GM23338 (cell line): ENCODE measurements around the gene RRP1. TPM values are rescaled to one million over a fixed set of nuclear protein-coding genes. Genes with fewer than 3 reads are reported as not detected.

Source experiments
- ATAC-seq: fragments of 200-7000 bp; cut with Tn5 transposase; 3 replicates; pipeline ENCODE4 v1.9.1; 2020
- DNase-seq: peaks from one replicate; pipeline ENCODE4 v3.0.0-alpha.2; 2015; ENCODE audit warnings: low spot score
- H2AFZ ChIP-seq: fragments of 200-600 bp; sonication (generic); 2 replicates; pipeline ENCODE4 v1.8.0; 2016; ENCODE audit warnings: antibody characterized with exemption, mild to moderate bottlenecking, moderate library complexity
- H3F3A ChIP-seq: fragments of 200-600 bp; sonication (generic); replicated peaks from 2 replicates; pipeline ENCODE4 v1.8.0; 2017; ENCODE audit warnings: antibody characterized with exemption, mixed run types, low read depth
- H3K27ac ChIP-seq: fragments of 200-600 bp; sonication (generic); 2 replicates; pipeline ENCODE4 v1.6.1; 2016; ENCODE audit warnings: low read depth
- H3K27me3 ChIP-seq: fragments of 200-600 bp; sonication (generic); 2 replicates; pipeline ENCODE4 v1.8.0; 2016; ENCODE audit warnings: mild to moderate bottlenecking, mixed run types, moderate library complexity; ENCODE audit not compliant: insufficient read depth
- H3K36me3 ChIP-seq: fragments of 200-600 bp; sonication (generic); 2 replicates; pipeline ENCODE4 v1.8.0; 2016; ENCODE audit warnings: mild to moderate bottlenecking; ENCODE audit not compliant: insufficient read depth
- H3K4me1 ChIP-seq: fragments of 200-600 bp; sonication (generic); 2 replicates; pipeline ENCODE4 v1.8.0; 2016; ENCODE audit warnings: mild to moderate bottlenecking, moderate library complexity; ENCODE audit not compliant: insufficient read depth
- H3K4me2 ChIP-seq: fragments of 200-600 bp; sonication (generic); 2 replicates; pipeline ENCODE4 v1.7.1; 2017; ENCODE audit warnings: mixed run types
- H3K4me3 ChIP-seq: fragments of 200-600 bp; sonication (generic); 2 replicates; pipeline ENCODE4 v1.6.1; 2016; ENCODE audit warnings: mixed run types
- H3K79me2 ChIP-seq: fragments of 200-600 bp; sonication (generic); replicated peaks from 2 replicates; pipeline ENCODE4 v1.8.0; 2017; ENCODE audit warnings: mild to moderate bottlenecking; ENCODE audit not compliant: insufficient read depth
- H3K9me2 ChIP-seq: fragments of 200-600 bp; sonication (generic); 2 replicates; pipeline ENCODE4 v1.8.0; 2017; ENCODE audit not compliant: insufficient read depth
- H4K20me1 ChIP-seq: fragments of 200-600 bp; sonication (generic); replicated peaks from 2 replicates; pipeline ENCODE4 v1.8.0; 2017; ENCODE audit warnings: mild to moderate bottlenecking; ENCODE audit not compliant: insufficient read depth
- H3K27ac Mint-ChIP-seq: 2 replicates; pipeline ENCODE4 v1.8.0; 2020; ENCODE audit warnings: inconsistent platforms, mild to moderate bottlenecking, moderate library complexity, mixed read lengths
- H3K27me3 Mint-ChIP-seq: 3 replicates; pipeline ENCODE4 v1.8.0; 2022; ENCODE audit warnings: low read depth, mild to moderate bottlenecking, moderate library complexity, mixed read lengths, inconsistent platforms; ENCODE audit not compliant: insufficient read depth, poor library complexity
- H3K36me3 Mint-ChIP-seq: 3 replicates; pipeline ENCODE4 v1.8.0; 2021; ENCODE audit warnings: low read depth, mild to moderate bottlenecking, inconsistent platforms, moderate library complexity, mixed read lengths
- H3K4me1 Mint-ChIP-seq: 3 replicates; pipeline ENCODE4 v1.8.0; 2020; ENCODE audit warnings: mild to moderate bottlenecking, inconsistent platforms, mixed read lengths
- H3K4me3 Mint-ChIP-seq: 3 replicates; pipeline ENCODE4 v1.8.0; 2021; ENCODE audit warnings: moderate library complexity, mild to moderate bottlenecking, inconsistent platforms, mixed read lengths
- H3K9me3 Mint-ChIP-seq: 3 replicates; pipeline ENCODE4 v1.8.0; 2020; ENCODE audit warnings: moderate library complexity, mild to moderate bottlenecking, inconsistent platforms, mixed read lengths
- CREB1 ChIP-seq: fragments of 250-450 bp; sonication (Bioruptor Pico); IDR thresholded peaks from 2 replicates; pipeline ENCODE4 v1.5.0; 2020; ENCODE audit warnings: low read depth, mild to moderate bottlenecking, moderate library complexity
- EZH2 ChIP-seq: fragments of 200-600 bp; sonication (generic); IDR thresholded peaks from one replicate; pipeline ENCODE4 v1.8.0; 2017; ENCODE audit warnings: antibody characterized with exemption, mild to moderate bottlenecking, low read depth; ENCODE audit not compliant: unreplicated experiment
- EZH2phosphoT487 ChIP-seq: fragments of 200-600 bp; sonication (generic); IDR thresholded peaks from one replicate; pipeline ENCODE4 v1.8.1; 2018; ENCODE audit warnings: antibody characterized with exemption; ENCODE audit not compliant: unreplicated experiment
- JUNB ChIP-seq: IDR thresholded peaks from one replicate; pipeline ENCODE4 v1.6.1; 2016; ENCODE audit warnings: antibody characterized with exemption; ENCODE audit not compliant: unreplicated experiment
- NANOG ChIP-seq: IDR thresholded peaks from 2 replicates; pipeline ENCODE4 v1.6.1; 2016; ENCODE audit warnings: antibody characterized with exemption, borderline replicate concordance
- POLR2AphosphoS5 ChIP-seq: IDR thresholded peaks from 2 replicates; pipeline ENCODE4 v1.6.1; 2016; ENCODE audit warnings: antibody characterized with exemption, low read depth
- STAT1 ChIP-seq: IDR thresholded peaks from one replicate; pipeline ENCODE4 v1.6.1; 2016; ENCODE audit warnings: antibody characterized with exemption; ENCODE audit not compliant: unreplicated experiment
- ZNF114 ChIP-seq: fragments of 250-450 bp; sonication (Bioruptor Pico); IDR thresholded peaks from 2 replicates; pipeline ENCODE4 v1.5.0; 2020; ENCODE audit warnings: mild to moderate bottlenecking, moderate library complexity
- ZNF331 ChIP-seq: fragments of 250-450 bp; sonication (Bioruptor Pico); IDR thresholded peaks from 2 replicates; pipeline ENCODE4 v1.5.0; 2020; ENCODE audit warnings: low read depth, mild to moderate bottlenecking, moderate library complexity
- polyA plus RNA-seq: library from polyadenylated mRNA; unstranded; fragments of >200 nt; fragmentation: Nextera tagmentation; extraction: Ambion mirVana; gene quantifications from 2 replicates; pipeline ENCODE4 v1.2.1, GENCODE V29; 2016
- total RNA-seq: library from RNA; depleted of rRNA; stranded (reverse); fragments of >200 nt; shearing (Covaris generic); gene quantifications from 2 replicates; pipeline ENCODE4 v1.2.3, GENCODE V29; 2014
- TF ChIP-seq, protein P1 (sequence below): IDR thresholded peaks from 2 replicates; pipeline ENCODE4 v1.6.1; 2016; ENCODE audit warnings: antibody characterized with exemption
- TF ChIP-seq, protein P2 (sequence below): fragments of 250-450 bp; sonication (Bioruptor Pico); IDR thresholded peaks from 2 replicates; pipeline ENCODE4 v1.5.0; 2020; ENCODE audit warnings: mild to moderate bottlenecking, moderate library complexity
- TF ChIP-seq, protein P3 (sequence below), 2 experiments: fragments of 200-600 bp in 1 of 2; sonication (generic) in 1 of 2; conservative IDR thresholded peaks; 2 replicates each; pipeline versions ENCODE4 v1.5.1 to v1.6.1; 2016 to 2017; ENCODE audit warnings: antibody characterized with exemption in 2 of 2, low read depth in 2 of 2, mild to moderate bottlenecking in 2 of 2, moderate library complexity in 1 of 2
- TF ChIP-seq, protein P4 (sequence below): IDR thresholded peaks from one replicate; pipeline ENCODE4 v1.6.1; 2018; ENCODE audit warnings: antibody characterized with exemption; ENCODE audit not compliant: unreplicated experiment

The RRP1 gene
- total and polyA plus RNA-seq, 2 experiments from 2014 or later, result 36.5 to 63.5 TPM

DNA sequence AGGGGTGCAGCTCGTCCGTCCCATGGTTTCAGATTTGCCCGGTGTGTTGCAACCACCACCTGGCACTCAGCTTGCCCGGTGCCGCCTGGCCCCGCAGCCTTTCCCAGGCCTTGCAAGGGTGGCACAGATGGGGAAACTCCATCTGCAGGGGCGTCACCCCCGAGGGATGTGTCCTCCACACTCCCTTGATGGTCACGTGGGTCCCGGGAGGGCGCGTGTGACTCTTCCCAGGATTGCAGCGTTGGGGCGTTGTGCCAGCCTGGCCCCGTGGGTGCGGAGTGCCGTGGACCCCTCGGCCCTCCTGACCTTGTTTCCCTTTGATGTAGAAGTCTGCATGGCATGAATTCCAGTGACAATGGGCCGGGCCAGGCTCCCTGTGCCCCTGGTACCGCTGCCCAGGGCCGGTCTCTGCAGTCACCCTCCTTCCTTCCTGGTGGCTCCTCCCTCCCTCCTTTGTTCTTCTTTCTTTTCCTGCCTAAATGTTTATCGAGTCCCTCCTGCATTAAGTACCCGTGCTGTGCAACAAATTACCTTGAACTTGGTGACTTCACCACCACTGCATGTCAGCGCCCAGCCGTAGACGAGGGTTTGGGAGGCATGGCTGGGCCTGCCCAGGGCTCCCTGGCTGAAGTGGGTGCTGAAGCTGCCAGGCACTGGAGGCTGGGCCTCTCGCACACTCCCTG is 22.9 kb downstream of the RRP1 start:
- Mint-ChIP-seq H3K4me3 (no peak overlapping the region; the same call in 2 of the 3 replicates), H3K4me1 (peaks cover 13% of the 10 kb centered on the region), H3K36me3 (no peaks in the 10 kb centered on the region), H3K27me3 (peaks cover 16% of the 10 kb centered on the region), H3K9me3 (no peaks in the 10 kb centered on the region), H3K27ac (no peak overlapping the region)
- Histone ChIP-seq H3K4me2 (no peak overlapping the region), H3K9me2 (no peaks in the 10 kb centered on the region), H3K4me1 (peaks cover 7% of the 10 kb centered on the region), H3K79me2 (no peaks in the 10 kb centered on the region), H2AFZ (no peak overlapping the region), H3K27me3 (no peaks in the 10 kb centered on the region), H3K27ac (no peak overlapping the region), H3K4me3 (no peak overlapping the region), H4K20me1 (no peaks in the 10 kb centered on the region), H3K36me3 (no peaks in the 10 kb centered on the region), H3F3A (peaks cover 6% of the 10 kb centered on the region; the same call in 1 of the 2 replicates)
- DNase-seq (no peak), ATAC-seq (no peak)
- TF ChIP-seq, protein P1, sequence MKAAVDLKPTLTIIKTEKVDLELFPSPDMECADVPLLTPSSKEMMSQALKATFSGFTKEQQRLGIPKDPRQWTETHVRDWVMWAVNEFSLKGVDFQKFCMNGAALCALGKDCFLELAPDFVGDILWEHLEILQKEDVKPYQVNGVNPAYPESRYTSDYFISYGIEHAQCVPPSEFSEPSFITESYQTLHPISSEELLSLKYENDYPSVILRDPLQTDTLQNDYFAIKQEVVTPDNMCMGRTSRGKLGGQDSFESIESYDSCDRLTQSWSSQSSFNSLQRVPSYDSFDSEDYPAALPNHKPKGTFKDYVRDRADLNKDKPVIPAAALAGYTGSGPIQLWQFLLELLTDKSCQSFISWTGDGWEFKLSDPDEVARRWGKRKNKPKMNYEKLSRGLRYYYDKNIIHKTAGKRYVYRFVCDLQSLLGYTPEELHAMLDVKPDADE, result no peak
- TF ChIP-seq CREB1 (CRISPR knock-in tag) (no peak), NANOG (no peak), JUNB (no peak), EZH2phosphoT487 (no peak), ZNF114 (CRISPR knock-in tag) (no peak), EZH2 (no peak), POLR2AphosphoS5 (no peak), ZNF331 (CRISPR knock-in tag) (no peak), STAT1 (no peak)
- TF ChIP-seq, protein P2, sequence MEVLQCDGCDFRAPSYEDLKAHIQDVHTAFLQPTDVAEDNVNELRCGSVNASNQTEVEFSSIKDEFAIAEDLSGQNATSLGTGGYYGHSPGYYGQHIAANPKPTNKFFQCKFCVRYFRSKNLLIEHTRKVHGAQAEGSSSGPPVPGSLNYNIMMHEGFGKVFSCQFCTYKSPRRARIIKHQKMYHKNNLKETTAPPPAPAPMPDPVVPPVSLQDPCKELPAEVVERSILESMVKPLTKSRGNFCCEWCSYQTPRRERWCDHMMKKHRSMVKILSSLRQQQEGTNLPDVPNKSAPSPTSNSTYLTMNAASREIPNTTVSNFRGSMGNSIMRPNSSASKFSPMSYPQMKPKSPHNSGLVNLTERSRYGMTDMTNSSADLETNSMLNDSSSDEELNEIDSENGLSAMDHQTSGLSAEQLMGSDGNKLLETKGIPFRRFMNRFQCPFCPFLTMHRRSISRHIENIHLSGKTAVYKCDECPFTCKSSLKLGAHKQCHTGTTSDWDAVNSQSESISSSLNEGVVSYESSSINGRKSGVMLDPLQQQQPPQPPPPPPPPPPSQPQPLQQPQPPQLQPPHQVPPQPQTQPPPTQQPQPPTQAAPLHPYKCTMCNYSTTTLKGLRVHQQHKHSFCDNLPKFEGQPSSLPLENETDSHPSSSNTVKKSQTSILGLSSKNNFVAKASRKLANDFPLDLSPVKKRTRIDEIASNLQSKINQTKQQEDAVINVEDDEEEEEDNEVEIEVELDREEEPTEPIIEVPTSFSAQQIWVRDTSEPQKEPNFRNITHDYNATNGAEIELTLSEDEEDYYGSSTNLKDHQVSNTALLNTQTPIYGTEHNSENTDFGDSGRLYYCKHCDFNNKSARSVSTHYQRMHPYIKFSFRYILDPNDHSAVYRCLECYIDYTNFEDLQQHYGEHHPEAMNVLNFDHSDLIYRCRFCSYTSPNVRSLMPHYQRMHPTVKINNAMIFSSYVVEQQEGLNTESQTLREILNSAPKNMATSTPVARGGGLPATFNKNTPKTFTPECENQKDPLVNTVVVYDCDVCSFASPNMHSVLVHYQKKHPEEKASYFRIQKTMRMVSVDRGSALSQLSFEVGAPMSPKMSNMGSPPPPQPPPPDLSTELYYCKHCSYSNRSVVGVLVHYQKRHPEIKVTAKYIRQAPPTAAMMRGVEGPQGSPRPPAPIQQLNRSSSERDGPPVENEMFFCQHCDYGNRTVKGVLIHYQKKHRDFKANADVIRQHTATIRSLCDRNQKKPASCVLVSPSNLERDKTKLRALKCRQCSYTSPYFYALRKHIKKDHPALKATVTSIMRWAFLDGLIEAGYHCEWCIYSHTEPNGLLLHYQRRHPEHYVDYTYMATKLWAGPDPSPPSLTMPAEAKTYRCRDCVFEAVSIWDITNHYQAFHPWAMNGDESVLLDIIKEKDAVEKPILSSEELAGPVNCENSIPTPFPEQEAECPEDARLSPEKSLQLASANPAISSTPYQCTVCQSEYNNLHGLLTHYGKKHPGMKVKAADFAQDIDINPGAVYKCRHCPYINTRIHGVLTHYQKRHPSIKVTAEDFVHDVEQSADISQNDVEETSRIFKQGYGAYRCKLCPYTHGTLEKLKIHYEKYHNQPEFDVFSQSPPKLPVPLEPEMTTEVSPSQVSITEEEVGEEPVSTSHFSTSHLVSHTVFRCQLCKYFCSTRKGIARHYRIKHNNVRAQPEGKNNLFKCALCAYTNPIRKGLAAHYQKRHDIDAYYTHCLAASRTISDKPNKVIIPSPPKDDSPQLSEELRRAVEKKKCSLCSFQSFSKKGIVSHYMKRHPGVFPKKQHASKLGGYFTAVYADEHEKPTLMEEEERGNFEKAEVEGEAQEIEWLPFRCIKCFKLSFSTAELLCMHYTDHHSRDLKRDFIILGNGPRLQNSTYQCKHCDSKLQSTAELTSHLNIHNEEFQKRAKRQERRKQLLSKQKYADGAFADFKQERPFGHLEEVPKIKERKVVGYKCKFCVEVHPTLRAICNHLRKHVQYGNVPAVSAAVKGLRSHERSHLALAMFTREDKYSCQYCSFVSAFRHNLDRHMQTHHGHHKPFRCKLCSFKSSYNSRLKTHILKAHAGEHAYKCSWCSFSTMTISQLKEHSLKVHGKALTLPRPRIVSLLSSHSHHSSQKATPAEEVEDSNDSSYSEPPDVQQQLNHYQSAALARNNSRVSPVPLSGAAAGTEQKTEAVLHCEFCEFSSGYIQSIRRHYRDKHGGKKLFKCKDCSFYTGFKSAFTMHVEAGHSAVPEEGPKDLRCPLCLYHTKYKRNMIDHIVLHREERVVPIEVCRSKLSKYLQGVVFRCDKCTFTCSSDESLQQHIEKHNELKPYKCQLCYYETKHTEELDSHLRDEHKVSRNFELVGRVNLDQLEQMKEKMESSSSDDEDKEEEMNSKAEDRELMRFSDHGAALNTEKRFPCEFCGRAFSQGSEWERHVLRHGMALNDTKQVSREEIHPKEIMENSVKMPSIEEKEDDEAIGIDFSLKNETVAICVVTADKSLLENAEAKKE (CRISPR knock-in tag), result no peak
- TF ChIP-seq, protein P3, sequence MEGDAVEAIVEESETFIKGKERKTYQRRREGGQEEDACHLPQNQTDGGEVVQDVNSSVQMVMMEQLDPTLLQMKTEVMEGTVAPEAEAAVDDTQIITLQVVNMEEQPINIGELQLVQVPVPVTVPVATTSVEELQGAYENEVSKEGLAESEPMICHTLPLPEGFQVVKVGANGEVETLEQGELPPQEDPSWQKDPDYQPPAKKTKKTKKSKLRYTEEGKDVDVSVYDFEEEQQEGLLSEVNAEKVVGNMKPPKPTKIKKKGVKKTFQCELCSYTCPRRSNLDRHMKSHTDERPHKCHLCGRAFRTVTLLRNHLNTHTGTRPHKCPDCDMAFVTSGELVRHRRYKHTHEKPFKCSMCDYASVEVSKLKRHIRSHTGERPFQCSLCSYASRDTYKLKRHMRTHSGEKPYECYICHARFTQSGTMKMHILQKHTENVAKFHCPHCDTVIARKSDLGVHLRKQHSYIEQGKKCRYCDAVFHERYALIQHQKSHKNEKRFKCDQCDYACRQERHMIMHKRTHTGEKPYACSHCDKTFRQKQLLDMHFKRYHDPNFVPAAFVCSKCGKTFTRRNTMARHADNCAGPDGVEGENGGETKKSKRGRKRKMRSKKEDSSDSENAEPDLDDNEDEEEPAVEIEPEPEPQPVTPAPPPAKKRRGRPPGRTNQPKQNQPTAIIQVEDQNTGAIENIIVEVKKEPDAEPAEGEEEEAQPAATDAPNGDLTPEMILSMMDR (conservative IDR thresholded peaks at IDR 0.05; ENCODE audit: low read depth in 2 of 2), result no peak
- TF ChIP-seq, protein P4, sequence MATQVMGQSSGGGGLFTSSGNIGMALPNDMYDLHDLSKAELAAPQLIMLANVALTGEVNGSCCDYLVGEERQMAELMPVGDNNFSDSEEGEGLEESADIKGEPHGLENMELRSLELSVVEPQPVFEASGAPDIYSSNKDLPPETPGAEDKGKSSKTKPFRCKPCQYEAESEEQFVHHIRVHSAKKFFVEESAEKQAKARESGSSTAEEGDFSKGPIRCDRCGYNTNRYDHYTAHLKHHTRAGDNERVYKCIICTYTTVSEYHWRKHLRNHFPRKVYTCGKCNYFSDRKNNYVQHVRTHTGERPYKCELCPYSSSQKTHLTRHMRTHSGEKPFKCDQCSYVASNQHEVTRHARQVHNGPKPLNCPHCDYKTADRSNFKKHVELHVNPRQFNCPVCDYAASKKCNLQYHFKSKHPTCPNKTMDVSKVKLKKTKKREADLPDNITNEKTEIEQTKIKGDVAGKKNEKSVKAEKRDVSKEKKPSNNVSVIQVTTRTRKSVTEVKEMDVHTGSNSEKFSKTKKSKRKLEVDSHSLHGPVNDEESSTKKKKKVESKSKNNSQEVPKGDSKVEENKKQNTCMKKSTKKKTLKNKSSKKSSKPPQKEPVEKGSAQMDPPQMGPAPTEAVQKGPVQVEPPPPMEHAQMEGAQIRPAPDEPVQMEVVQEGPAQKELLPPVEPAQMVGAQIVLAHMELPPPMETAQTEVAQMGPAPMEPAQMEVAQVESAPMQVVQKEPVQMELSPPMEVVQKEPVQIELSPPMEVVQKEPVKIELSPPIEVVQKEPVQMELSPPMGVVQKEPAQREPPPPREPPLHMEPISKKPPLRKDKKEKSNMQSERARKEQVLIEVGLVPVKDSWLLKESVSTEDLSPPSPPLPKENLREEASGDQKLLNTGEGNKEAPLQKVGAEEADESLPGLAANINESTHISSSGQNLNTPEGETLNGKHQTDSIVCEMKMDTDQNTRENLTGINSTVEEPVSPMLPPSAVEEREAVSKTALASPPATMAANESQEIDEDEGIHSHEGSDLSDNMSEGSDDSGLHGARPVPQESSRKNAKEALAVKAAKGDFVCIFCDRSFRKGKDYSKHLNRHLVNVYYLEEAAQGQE, result no peak
